ENCODE results near the gene CST3. TPM values are rescaled to one million over a fixed set of nuclear protein-coding genes. Genes with fewer than 3 reads are reported as not detected.

Gene CST3
- polyA plus RNA-seq, 2 donors = 262 to 448 TPM

- Histone ChIP-seq H3K36me3 (ENCODE audit: control insufficient read depth in 2 of 2, insufficient read depth in 2 of 2, low read length in 1 of 2) (no peaks in the 10 kb centered on the region), H3K4me1 (ENCODE audit: control insufficient read depth in 2 of 2, insufficient read depth in 2 of 2, low read length in 1 of 2) (no peaks in the 10 kb centered on the region), H3K27me3 (ENCODE audit: control insufficient read depth in 1 of 2, insufficient read depth in 2 of 2, low read length in 2 of 2) (no peaks in the 10 kb centered on the region), H3K9me3 (ENCODE audit: control insufficient read depth in 2 of 2, insufficient read depth in 1 of 2, low read depth in 1 of 2, low read length in 1 of 2) (no peaks in the 10 kb centered on the region), H3K27ac (ENCODE audit: low read depth in 2 of 2, low read length in 1 of 2) (no peak overlapping the region), H3K4me3 (ENCODE audit: low read depth in 1 of 2, low read length in 2 of 2) (no peak overlapping the region)
- WGBS, 2 donors = 88 to 90% methylated on average over 5 of the region's 5 CpGs
Measured at GRCh38 chr20:23609486-23610109, 28.2 kb downstream of the CST3 start.

DNA sequence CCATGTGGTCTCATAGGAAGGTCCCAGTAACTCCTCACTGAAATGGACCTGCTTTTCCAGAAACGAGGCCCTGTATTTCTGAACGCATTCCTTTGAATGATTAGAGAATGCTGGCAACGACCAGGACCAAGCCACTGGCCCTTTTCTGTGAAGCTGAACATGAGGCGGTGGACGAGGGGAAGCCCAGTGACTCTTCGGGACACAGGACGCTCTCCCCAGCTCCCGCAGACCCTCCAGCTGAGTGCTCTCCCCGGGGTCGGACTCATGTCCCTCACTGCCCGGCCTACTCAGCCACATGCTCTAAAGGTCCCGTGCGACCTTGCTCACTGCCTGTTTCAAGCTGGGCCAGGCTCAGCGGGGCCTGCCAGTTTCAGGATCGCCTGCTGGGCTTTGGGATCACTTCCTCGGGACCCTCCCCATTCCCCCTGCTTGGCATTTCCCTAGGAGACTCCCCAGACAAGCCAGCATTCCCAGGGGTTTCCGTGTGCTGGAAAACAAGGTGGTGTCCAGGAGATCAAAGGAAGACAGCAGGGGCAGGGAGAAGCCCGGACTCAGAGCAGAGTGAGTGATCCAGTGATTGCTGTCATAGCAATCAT is 29.4 kb downstream of the CST3 start:
- no peaks in the 10 kb centered on the region for H3K27me3 ChIP-seq (ENCODE audit: control insufficient read depth in 1 of 2, insufficient read depth in 2 of 2, low read length in 2 of 2)
- no peaks in the 10 kb centered on the region for H3K9me3 ChIP-seq (ENCODE audit: control insufficient read depth in 2 of 2, insufficient read depth in 1 of 2, low read depth in 1 of 2, low read length in 1 of 2)
- H3K4me1 ChIP-seq (ENCODE audit: control insufficient read depth in 2 of 2, insufficient read depth in 2 of 2, low read length in 1 of 2) = no peaks in the 10 kb centered on the region
- H3K4me3 ChIP-seq (ENCODE audit: low read depth in 1 of 2, low read length in 2 of 2) = no peak overlapping the region
- 75 to 79% methylated on average over 18 of the region's 18 CpGs for WGBS, 2 donors
- H3K27ac ChIP-seq (ENCODE audit: low read depth in 2 of 2, low read length in 1 of 2) = no peak overlapping the region
- H3K36me3 ChIP-seq (ENCODE audit: control insufficient read depth in 2 of 2, insufficient read depth in 2 of 2, low read length in 1 of 2) = no peaks in the 10 kb centered on the region

DNA sequence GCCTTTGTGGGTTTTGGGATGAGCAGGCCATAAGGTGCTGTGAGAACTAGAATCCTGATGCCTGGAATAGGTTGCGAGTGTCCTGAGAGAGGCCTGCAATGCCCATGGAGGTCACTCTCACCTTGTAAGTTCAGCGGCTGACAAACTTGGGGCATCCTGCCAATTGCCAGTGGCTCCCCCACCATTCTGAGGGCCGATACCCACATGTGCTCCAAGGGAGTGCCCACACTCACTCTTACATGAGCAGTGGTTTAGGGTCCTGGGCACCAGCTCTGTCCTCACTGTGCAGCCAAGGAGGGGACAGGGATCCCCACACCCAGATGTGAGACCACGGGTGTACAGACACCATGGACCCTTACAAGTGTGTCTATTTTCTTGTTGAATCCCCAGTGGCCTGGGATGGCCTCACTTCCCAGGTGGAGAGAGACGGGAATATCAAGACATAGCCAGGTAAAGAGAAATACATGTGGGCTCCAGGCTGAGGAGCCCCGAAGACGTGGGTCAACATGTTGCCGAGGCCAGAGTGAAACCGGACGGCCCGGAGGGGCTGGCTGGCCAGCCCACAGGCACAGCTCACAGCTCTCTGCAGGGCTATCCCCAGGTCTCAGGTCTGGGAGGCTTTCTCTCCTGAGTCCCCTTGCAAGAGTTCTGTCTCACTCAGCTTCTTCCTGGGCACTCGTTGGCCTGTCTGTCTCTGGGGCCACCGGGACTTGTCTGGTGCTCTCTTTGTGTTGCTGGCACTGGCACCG is 30.1 kb downstream of the CST3 start:
- no peak overlapping the region for H3K4me3 ChIP-seq (ENCODE audit: low read depth in 1 of 2, low read length in 2 of 2)
- no peak overlapping the region for H3K27ac ChIP-seq (ENCODE audit: low read depth in 2 of 2, low read length in 1 of 2)
- WGBS, 2 donors = 89 to 91% methylated on average over 14 of the region's 14 CpGs
- H3K36me3 ChIP-seq (ENCODE audit: control insufficient read depth in 2 of 2, insufficient read depth in 2 of 2, low read length in 1 of 2) = no peaks in the 10 kb centered on the region
- H3K4me1 ChIP-seq (ENCODE audit: control insufficient read depth in 2 of 2, insufficient read depth in 2 of 2, low read length in 1 of 2) = no peaks in the 10 kb centered on the region
- no peaks in the 10 kb centered on the region for H3K27me3 ChIP-seq (ENCODE audit: control insufficient read depth in 1 of 2, insufficient read depth in 2 of 2, low read length in 2 of 2)
- no peaks in the 10 kb centered on the region for H3K9me3 ChIP-seq (ENCODE audit: control insufficient read depth in 2 of 2, insufficient read depth in 1 of 2, low read depth in 1 of 2, low read length in 1 of 2)

DNA sequence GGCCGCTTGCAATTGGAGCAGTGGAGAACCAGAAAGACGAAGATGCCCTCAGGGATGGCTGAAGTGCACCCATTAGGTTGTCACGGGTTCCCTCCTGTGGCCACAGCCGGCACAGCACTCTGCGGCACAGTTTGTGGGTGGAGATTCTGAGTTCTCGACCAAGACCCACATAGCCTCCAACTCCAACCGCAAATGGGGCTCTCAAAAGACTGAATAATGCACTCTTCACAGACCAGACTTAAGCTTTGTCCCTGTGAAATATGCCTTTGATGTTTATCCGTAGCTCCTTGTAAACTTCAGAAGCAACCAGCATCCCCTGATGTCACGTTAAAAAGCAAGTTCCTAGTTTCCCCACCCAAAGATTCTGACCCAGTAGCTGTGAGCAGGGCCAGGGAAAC is 31.1 kb downstream of the CST3 start:
- peaks cover 0 to 3% of the 10 kb centered on the region in 2 donors for H3K9me3 ChIP-seq (ENCODE audit: control insufficient read depth in 2 of 2, insufficient read depth in 1 of 2, low read depth in 1 of 2, low read length in 1 of 2)
- no peaks in the 10 kb centered on the region for H3K36me3 ChIP-seq (ENCODE audit: control insufficient read depth in 2 of 2, insufficient read depth in 2 of 2, low read length in 1 of 2)
- no peaks in the 10 kb centered on the region for H3K27me3 ChIP-seq (ENCODE audit: control insufficient read depth in 1 of 2, insufficient read depth in 2 of 2, low read length in 2 of 2)
- WGBS, 2 donors = 10% methylated on average over 9 of the region's 9 CpGs
- no peak overlapping the region for H3K27ac ChIP-seq (ENCODE audit: low read depth in 2 of 2, low read length in 1 of 2)
- H3K4me1 ChIP-seq (ENCODE audit: control insufficient read depth in 2 of 2, insufficient read depth in 2 of 2, low read length in 1 of 2) = peaks cover 0 to 3% of the 10 kb centered on the region in 2 donors
- no peak overlapping the region for H3K4me3 ChIP-seq (ENCODE audit: low read depth in 1 of 2, low read length in 2 of 2)

DNA sequence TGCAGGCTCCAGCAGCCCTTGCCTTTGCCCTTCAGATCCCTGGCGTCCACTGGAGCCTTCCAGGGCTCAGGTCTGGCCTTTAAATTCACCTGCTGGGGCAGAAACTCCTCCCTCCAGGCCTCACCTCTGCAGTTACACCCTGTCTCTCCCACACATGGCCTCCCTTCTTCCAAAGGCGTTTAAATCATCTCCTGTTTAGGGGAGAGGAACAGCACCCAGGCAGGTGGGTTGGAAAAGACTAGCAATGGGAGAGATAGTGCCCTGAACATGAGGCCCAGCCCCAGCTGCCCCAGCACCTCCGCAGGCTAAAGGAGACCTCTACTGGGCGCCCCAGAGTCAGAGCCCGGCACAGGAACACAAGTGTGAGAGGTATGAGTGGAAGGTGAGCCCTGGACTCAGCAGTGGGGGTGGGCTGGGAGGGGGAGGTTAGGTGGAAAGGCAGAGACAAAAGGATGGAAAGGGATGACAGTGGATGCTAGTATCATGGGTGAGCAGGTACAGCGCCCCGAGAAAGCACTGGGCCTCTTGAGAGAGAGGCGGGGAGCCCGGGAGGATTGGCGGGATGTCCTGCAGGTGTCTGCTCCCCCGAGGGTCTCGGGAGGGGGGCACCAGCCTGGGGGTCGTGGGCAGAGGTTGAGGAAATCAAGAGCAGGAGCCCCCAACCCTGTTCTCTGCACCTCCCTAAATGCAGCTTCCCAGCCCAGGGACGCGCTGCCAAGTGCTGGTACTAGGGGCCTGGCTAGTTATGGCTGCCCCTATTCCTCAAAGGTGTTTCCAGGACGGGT is 31.7 kb downstream of the CST3 start, which contains the start of gene CST9:
Gene CST9, minus strand, starts transcription at position 51 of the 785 bp plus-strand sequence. CDS start 53 bp downstream, outside the sequence.
- peaks cover 0 to 3% of the 10 kb centered on the region in 2 donors for H3K9me3 ChIP-seq (ENCODE audit: control insufficient read depth in 2 of 2, insufficient read depth in 1 of 2, low read depth in 1 of 2, low read length in 1 of 2)
- no peaks in the 10 kb centered on the region for H3K36me3 ChIP-seq (ENCODE audit: control insufficient read depth in 2 of 2, insufficient read depth in 2 of 2, low read length in 1 of 2)
- no peak within 1 kb of the TSS for H3K4me3 ChIP-seq (ENCODE audit: low read depth in 1 of 2, low read length in 2 of 2)
- H3K27ac ChIP-seq (ENCODE audit: low read depth in 2 of 2, low read length in 1 of 2) = no peak within 1 kb of the TSS
- no peaks in the 10 kb centered on the region for H3K27me3 ChIP-seq (ENCODE audit: control insufficient read depth in 1 of 2, insufficient read depth in 2 of 2, low read length in 2 of 2)
- 54 to 58% methylated on average over 16 of the region's 16 CpGs for whole genome bisulfite sequencing, 2 donors
- peaks cover 0 to 3% of the 10 kb centered on the region in 2 donors for H3K4me1 ChIP-seq (ENCODE audit: control insufficient read depth in 2 of 2, insufficient read depth in 2 of 2, low read length in 1 of 2)

DNA sequence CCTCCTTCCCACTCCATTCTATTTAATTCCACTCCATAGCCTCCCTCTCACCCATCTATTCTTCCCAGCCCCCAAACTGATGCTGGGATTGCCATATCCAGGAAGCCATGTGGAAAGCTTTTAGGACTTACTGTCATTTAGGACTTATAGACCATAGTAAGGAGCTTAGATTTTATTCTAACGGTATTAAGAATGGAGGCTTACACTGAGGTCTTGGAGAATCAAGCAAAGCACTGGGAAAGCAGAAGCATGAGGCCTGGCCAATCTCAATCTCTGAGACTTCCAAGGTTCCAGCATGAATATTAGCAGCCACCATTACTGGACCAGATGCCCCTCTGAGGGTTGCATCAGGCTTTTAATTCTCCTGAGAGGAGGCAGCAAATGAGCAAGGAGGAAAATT is 33.4 kb downstream of the CST3 start:
- no peak overlapping the region for H3K27ac ChIP-seq (ENCODE audit: low read depth in 2 of 2, low read length in 1 of 2)
- no peaks in the 10 kb centered on the region for H3K36me3 ChIP-seq (ENCODE audit: control insufficient read depth in 2 of 2, insufficient read depth in 2 of 2, low read length in 1 of 2)
- H3K27me3 ChIP-seq (ENCODE audit: control insufficient read depth in 1 of 2, insufficient read depth in 2 of 2, low read length in 2 of 2) = no peaks in the 10 kb centered on the region
- peaks cover 0 to 3% of the 10 kb centered on the region in 2 donors for H3K9me3 ChIP-seq (ENCODE audit: control insufficient read depth in 2 of 2, insufficient read depth in 1 of 2, low read depth in 1 of 2, low read length in 1 of 2)
- peaks cover 0 to 3% of the 10 kb centered on the region in 2 donors for H3K4me1 ChIP-seq (ENCODE audit: control insufficient read depth in 2 of 2, insufficient read depth in 2 of 2, low read length in 1 of 2)
- 67 to 76% methylated on average over 1 of the region's 1 CpG for WGBS, 2 donors
- H3K4me3 ChIP-seq (ENCODE audit: low read depth in 1 of 2, low read length in 2 of 2) = no peak overlapping the region

GRCh38 chr20:23603321-23603720 is 34.4 kb downstream of the CST3 start:
- Histone ChIP-seq H3K4me1 (ENCODE audit: control insufficient read depth in 2 of 2, insufficient read depth in 2 of 2, low read length in 1 of 2) (peaks cover 0 to 3% of the 10 kb centered on the region in 2 donors), H3K27ac (ENCODE audit: low read depth in 2 of 2, low read length in 1 of 2) (no peak overlapping the region), H3K36me3 (ENCODE audit: control insufficient read depth in 2 of 2, insufficient read depth in 2 of 2, low read length in 1 of 2) (no peaks in the 10 kb centered on the region), H3K27me3 (ENCODE audit: control insufficient read depth in 1 of 2, insufficient read depth in 2 of 2, low read length in 2 of 2) (no peaks in the 10 kb centered on the region), H3K9me3 (ENCODE audit: control insufficient read depth in 2 of 2, insufficient read depth in 1 of 2, low read depth in 1 of 2, low read length in 1 of 2) (peaks cover 0 to 3% of the 10 kb centered on the region in 2 donors), H3K4me3 (ENCODE audit: low read depth in 1 of 2, low read length in 2 of 2) (no peak overlapping the region)
- WGBS, 2 donors = 88 to 89% methylated on average over 4 of the region's 4 CpGs

GRCh38 chr20:23602699-23603098 is 35.1 kb downstream of the CST3 start:
- peaks cover 0 to 3% of the 10 kb centered on the region in 2 donors for H3K9me3 ChIP-seq (ENCODE audit: control insufficient read depth in 2 of 2, insufficient read depth in 1 of 2, low read depth in 1 of 2, low read length in 1 of 2)
- no peaks in the 10 kb centered on the region for H3K36me3 ChIP-seq (ENCODE audit: control insufficient read depth in 2 of 2, insufficient read depth in 2 of 2, low read length in 1 of 2)
- no peak overlapping the region for H3K27ac ChIP-seq (ENCODE audit: low read depth in 2 of 2, low read length in 1 of 2)
- H3K27me3 ChIP-seq (ENCODE audit: control insufficient read depth in 1 of 2, insufficient read depth in 2 of 2, low read length in 2 of 2) = no peaks in the 10 kb centered on the region
- H3K4me1 ChIP-seq (ENCODE audit: control insufficient read depth in 2 of 2, insufficient read depth in 2 of 2, low read length in 1 of 2) = peaks cover 0 to 3% of the 10 kb centered on the region in 2 donors
- no peak overlapping the region for H3K4me3 ChIP-seq (ENCODE audit: low read depth in 1 of 2, low read length in 2 of 2)
- WGBS, 2 donors = 68 to 72% methylated on average over 6 of the region's 6 CpGs

- no peaks in the 10 kb centered on the region for H3K27me3 ChIP-seq (ENCODE audit: control insufficient read depth in 1 of 2, insufficient read depth in 2 of 2, low read length in 2 of 2)
- H3K27ac ChIP-seq (ENCODE audit: low read depth in 2 of 2, low read length in 1 of 2) = no peak overlapping the region
- 56 to 65% methylated on average over 2 of the region's 2 CpGs for WGBS, 2 donors
- H3K4me3 ChIP-seq (ENCODE audit: low read depth in 1 of 2, low read length in 2 of 2) = no peak overlapping the region
- no peaks in the 10 kb centered on the region for H3K36me3 ChIP-seq (ENCODE audit: control insufficient read depth in 2 of 2, insufficient read depth in 2 of 2, low read length in 1 of 2)
- peaks cover 0 to 3% of the 10 kb centered on the region in 2 donors for H3K9me3 ChIP-seq (ENCODE audit: control insufficient read depth in 2 of 2, insufficient read depth in 1 of 2, low read depth in 1 of 2, low read length in 1 of 2)
- H3K4me1 ChIP-seq (ENCODE audit: control insufficient read depth in 2 of 2, insufficient read depth in 2 of 2, low read length in 1 of 2) = peaks cover 0 to 3% of the 10 kb centered on the region in 2 donors
Measured at GRCh38 chr20:23602241-23602640, 35.5 kb downstream of the CST3 start.
